ENCODE results near the gene VPS13C. TPM values are rescaled to one million over a fixed set of nuclear protein-coding genes. Genes with fewer than 3 reads are reported as not detected.

The VPS13C gene
- total RNA-seq, 1 experiment from 2014 or later = 20.9 TPM

DNA sequence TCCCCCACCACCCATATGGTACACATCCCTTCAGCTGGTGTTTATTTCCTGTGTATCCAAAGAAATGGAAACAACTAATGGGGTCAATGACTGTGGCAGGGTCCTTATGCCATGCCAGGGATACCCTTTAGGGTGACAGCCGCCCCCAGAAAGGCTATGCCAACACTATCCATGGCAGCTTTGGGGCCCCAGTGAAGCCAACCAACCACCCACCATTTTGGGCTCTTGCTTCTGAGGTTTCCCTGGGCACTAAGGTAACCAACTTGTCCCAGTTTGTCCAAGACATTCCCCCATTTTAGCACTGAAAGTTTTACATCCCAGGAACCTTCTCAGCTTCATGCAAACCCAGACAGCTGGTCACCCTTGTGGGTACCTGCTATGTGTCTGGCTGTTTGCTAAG lies 233.1 kb downstream of the VPS13C start (continued):
- TF ChIP-seq ATF6 (CRISPR knock-in tag; IDR thresholded peaks at IDR 0.05) (no peak), ZNF396 (CRISPR knock-in tag; IDR thresholded peaks at IDR 0.05; ENCODE audit: borderline replicate concordance) (no peak), NR3C1 (CRISPR knock-in tag; conservative IDR thresholded peaks at IDR 0.05; ENCODE audit: low read depth) (no peak), RORB (CRISPR knock-in tag; IDR thresholded peaks at IDR 0.05) (no peak), STAT6 (CRISPR knock-in tag; conservative IDR thresholded peaks at IDR 0.05; ENCODE audit: low read depth) (no peak), CREB1 (CRISPR knock-in tag; IDR thresholded peaks at IDR 0.05) (no peak), ZNF263 (CRISPR knock-in tag; IDR thresholded peaks at IDR 0.05; ENCODE audit: low read depth) (no peak)
- TF ChIP-seq, protein P1, sequence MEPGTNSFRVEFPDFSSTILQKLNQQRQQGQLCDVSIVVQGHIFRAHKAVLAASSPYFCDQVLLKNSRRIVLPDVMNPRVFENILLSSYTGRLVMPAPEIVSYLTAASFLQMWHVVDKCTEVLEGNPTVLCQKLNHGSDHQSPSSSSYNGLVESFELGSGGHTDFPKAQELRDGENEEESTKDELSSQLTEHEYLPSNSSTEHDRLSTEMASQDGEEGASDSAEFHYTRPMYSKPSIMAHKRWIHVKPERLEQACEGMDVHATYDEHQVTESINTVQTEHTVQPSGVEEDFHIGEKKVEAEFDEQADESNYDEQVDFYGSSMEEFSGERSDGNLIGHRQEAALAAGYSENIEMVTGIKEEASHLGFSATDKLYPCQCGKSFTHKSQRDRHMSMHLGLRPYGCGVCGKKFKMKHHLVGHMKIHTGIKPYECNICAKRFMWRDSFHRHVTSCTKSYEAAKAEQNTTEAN (CRISPR knock-in tag; IDR thresholded peaks at IDR 0.05) = no peak

DNA sequence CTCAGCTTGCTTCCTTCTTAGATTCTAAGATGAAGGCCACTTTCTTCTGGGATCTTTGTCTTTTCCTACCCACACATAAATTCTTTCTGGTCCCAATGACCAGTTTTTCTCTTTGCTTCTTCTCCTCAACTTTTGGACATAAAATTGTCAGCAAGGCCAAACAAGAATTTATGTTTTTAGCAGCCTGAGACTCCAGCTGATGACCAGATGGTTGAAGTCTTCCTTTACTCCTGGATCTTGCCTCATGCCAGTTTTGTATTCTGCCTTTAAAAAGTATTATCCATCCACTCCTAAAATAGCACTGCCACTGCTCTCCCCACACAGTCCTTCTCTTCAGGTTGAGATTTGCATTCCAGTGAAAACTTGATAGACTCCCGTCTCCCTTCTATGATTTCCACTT lies 236.0 kb downstream of the VPS13C start:
- Mint-ChIP-seq H3K36me3 (no peaks in the 10 kb centered on the region), H3K9me3 (peaks cover 7% of the 10 kb centered on the region; the same call in 1 of the 2 replicates), H3K4me1 (no peaks in the 10 kb centered on the region), H3K27me3 (ENCODE audit: low read depth) (0 out of 2 replicates have a peak, but pooled peaks cover 3% of the 10 kb centered on the region), H3K27ac (no peak overlapping the region), H3K4me3 (no peak overlapping the region)
- CTCF ChIA-PET = interaction anchor here (4.1 kb wide), 1 partner anchor 10 kb away, joined by 19 read pairs; no protein-coding TSS in a partner anchor
- ATAC-seq = no peak
- DNase-seq (ENCODE audit: low spot score) = no peak
- POLR2A ChIA-PET = no interaction called here
- TF ChIP-seq E2F5 (CRISPR knock-in tag; IDR thresholded peaks at IDR 0.05) (no peak), ZNF138 (CRISPR knock-in tag; conservative IDR thresholded peaks at IDR 0.05) (no peak), CREB1 (CRISPR knock-in tag; IDR thresholded peaks at IDR 0.05) (no peak), ZNF423 (CRISPR knock-in tag; IDR thresholded peaks at IDR 0.05) (no peak), AR (CRISPR knock-in tag; IDR thresholded peaks at IDR 0.05) (no peak), CTCF (IDR thresholded peaks at IDR 0.05) (no peak), ZNF121 (CRISPR knock-in tag; IDR thresholded peaks at IDR 0.05) (no peak)
- TF ChIP-seq, protein P2, sequence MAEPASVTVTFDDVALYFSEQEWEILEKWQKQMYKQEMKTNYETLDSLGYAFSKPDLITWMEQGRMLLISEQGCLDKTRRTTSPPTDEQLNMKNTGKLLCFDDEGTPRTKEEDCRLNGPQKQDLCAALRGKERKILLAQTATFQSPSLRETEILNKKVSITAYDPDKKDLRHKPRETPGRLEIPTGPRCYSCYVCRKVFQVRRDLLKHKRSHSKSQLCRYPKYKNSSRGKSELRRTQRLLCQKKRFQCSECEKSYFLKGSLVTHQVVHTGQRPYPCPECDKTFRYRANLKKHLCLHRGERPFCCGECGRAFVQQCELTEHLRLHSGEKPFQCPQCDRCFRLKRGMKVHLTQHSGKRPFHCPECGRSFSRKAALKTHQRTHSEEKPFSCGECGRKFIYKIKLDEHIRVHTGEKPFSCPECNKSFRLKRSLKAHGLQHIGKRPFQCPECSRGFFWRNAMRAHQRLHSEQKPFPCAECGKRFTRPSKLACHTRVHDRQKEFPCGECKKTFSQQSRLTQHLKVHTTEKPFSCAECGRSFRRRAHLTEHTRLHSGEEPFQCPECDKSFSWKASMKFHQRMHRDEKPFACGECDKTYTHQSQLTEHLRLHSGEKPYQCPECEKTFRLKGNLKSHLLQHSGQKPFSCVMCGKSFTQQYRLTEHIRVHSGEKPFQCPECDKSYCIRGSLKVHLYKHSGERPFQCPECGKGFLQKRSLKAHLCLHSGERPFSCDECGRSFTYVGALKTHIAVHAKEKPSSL (CRISPR knock-in tag; conservative IDR thresholded peaks at IDR 0.05) = no peak
- TF ChIP-seq, protein P3, sequence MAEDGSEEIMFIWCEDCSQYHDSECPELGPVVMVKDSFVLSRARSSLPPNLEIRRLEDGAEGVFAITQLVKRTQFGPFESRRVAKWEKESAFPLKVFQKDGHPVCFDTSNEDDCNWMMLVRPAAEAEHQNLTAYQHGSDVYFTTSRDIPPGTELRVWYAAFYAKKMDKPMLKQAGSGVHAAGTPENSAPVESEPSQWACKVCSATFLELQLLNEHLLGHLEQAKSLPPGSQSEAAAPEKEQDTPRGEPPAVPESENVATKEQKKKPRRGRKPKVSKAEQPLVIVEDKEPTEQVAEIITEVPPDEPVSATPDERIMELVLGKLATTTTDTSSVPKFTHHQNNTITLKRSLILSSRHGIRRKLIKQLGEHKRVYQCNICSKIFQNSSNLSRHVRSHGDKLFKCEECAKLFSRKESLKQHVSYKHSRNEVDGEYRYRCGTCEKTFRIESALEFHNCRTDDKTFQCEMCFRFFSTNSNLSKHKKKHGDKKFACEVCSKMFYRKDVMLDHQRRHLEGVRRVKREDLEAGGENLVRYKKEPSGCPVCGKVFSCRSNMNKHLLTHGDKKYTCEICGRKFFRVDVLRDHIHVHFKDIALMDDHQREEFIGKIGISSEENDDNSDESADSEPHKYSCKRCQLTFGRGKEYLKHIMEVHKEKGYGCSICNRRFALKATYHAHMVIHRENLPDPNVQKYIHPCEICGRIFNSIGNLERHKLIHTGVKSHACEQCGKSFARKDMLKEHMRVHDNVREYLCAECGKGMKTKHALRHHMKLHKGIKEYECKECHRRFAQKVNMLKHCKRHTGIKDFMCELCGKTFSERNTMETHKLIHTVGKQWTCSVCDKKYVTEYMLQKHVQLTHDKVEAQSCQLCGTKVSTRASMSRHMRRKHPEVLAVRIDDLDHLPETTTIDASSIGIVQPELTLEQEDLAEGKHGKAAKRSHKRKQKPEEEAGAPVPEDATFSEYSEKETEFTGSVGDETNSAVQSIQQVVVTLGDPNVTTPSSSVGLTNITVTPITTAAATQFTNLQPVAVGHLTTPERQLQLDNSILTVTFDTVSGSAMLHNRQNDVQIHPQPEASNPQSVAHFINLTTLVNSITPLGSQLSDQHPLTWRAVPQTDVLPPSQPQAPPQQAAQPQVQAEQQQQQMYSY (CRISPR knock-in tag; IDR thresholded peaks at IDR 0.05) = no peak
- TF ChIP-seq, protein P4, sequence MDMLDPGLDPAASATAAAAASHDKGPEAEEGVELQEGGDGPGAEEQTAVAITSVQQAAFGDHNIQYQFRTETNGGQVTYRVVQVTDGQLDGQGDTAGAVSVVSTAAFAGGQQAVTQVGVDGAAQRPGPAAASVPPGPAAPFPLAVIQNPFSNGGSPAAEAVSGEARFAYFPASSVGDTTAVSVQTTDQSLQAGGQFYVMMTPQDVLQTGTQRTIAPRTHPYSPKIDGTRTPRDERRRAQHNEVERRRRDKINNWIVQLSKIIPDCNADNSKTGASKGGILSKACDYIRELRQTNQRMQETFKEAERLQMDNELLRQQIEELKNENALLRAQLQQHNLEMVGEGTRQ (CRISPR knock-in tag; IDR thresholded peaks at IDR 0.05) = no peak

Measured in WTC11 (cell line).